Osteoblast (primary cell): Measurements from ENCODE around the gene TRNP1. TPM values are rescaled to one million over a fixed set of nuclear protein-coding genes. Genes with fewer than 3 reads are reported as not detected.
A peak's percentile ranks its signal among the peaks of the same experiment; 100 is the strongest.

Experiments
- DNase-seq: peaks from one replicate; pipeline ENCODE4 v3.0.0; 2011; ENCODE audit warnings: low spot score, mixed read lengths; ENCODE audit not compliant: insufficient read length; ENCODE audit errors: missing footprints
- H2AFZ ChIP-seq: 2 replicates; pipeline ENCODE4 v1.6.0; 2011; ENCODE audit warnings: mild to moderate bottlenecking, low read length
- H3K27ac ChIP-seq: 2 replicates; pipeline ENCODE4 v1.5.1; 2011; ENCODE audit warnings: mild to moderate bottlenecking, low read depth, low read length, moderate library complexity
- H3K27me3 ChIP-seq: 2 replicates; pipeline ENCODE4 v1.6.0; 2012; ENCODE audit warnings: mild to moderate bottlenecking, control low read depth, inconsistent platforms, low read length, moderate library complexity; ENCODE audit not compliant: insufficient read depth
- H3K36me3 ChIP-seq: 2 replicates; pipeline ENCODE4 v1.5.1; 2011; ENCODE audit warnings: mild to moderate bottlenecking, low read length, control low read depth, moderate library complexity; ENCODE audit not compliant: insufficient read depth
- H3K4me1 ChIP-seq: 2 replicates; pipeline ENCODE4 v1.5.1; 2011; ENCODE audit warnings: mild to moderate bottlenecking, low read length, control low read depth, moderate library complexity; ENCODE audit not compliant: insufficient read depth
- H3K4me2 ChIP-seq: 2 replicates; pipeline ENCODE4 v1.6.0; 2011; ENCODE audit warnings: mild to moderate bottlenecking, low read length; ENCODE audit not compliant: insufficient read depth
- H3K4me3 ChIP-seq: fragments of 200-600 bp; sonication (generic); 3 replicates; pipeline ENCODE4 v1.5.1; 2012; ENCODE audit warnings: mild to moderate bottlenecking, low read length, inconsistent platforms; ENCODE audit not compliant: insufficient read depth
- H3K79me2 ChIP-seq: 2 replicates; pipeline ENCODE4 v1.6.0; 2012; ENCODE audit warnings: mild to moderate bottlenecking, low read length, control low read depth, inconsistent platforms; ENCODE audit not compliant: insufficient read depth
- H3K9me3 ChIP-seq: 2 replicates; pipeline ENCODE4 v1.5.1; 2011; ENCODE audit warnings: low read depth, low read length, control low read depth
- H4K20me1 ChIP-seq: 2 replicates; pipeline ENCODE4 v1.6.0; 2012; ENCODE audit warnings: mild to moderate bottlenecking, low read length, control low read depth; ENCODE audit not compliant: insufficient read depth
- total RNA-seq: library from RNA; depleted of rRNA; stranded (reverse); fragments of >200 nt; gene quantifications from 2 replicates; pipeline ENCODE4 v1.2.3, GENCODE V29; 2012
- TF ChIP-seq, protein P1 (sequence below): IDR thresholded peaks from 2 replicates; pipeline ENCODE4 v1.5.1; 2011; ENCODE audit warnings: mild to moderate bottlenecking, low read depth, low read length, moderate library complexity; ENCODE audit errors: extremely low read depth

Gene TRNP1
- total RNA-seq, 1 donor, result 6.5 TPM

DNA sequence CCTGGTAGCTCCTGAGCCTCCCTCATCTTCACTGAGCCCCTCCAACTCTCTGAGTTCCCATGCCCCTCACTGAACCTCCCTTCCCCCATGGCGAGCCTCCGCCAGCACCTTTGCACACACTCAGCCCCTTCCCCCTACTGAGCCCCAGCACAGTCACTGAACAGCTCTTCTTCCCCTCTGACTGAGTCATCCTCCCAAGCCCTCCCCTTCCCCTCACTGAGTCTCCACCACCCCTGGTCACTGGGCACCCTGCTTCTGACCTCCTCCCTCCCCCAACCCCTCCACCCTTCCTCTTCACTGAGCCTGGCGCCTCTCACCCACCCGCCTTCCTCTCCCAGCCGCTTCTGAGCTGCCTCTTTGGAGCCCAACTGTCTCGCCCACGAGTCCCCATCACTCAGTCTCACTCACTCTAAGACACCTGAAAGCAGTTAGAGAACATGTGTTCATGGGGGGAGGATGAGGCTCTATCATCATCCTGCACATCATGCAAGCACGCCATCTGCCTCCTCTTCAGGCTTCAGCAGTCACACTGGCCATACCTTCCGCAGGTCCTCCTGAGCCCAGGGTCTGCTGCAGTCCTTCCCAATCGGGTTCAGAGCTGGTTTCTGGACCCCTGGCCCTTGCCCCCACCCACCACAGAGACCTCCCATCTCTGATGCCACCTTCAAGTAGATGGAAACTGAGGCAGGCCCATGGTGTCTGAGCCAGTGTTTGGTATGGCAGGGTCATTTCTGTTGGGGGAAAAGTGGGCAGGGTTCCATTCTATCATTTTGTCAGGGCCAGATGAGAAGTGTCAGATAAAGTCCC is 2.0 kb upstream of the TRNP1 start:
- Histone ChIP-seq H4K20me1 (no peaks in the 10 kb centered on the region), H3K27me3 (peaks cover 6% of the 10 kb centered on the region), H3K4me2 (no peak overlapping the region), H3K4me3 (no peak overlapping the region), H3K9me3 (no peaks in the 10 kb centered on the region), H2AFZ (no peak overlapping the region), H3K27ac (no peak overlapping the region), H3K36me3 (no peaks in the 10 kb centered on the region), H3K79me2 (peaks cover 5% of the 10 kb centered on the region), H3K4me1 (peaks cover 9% of the 10 kb centered on the region)
- TF ChIP-seq, protein P1, sequence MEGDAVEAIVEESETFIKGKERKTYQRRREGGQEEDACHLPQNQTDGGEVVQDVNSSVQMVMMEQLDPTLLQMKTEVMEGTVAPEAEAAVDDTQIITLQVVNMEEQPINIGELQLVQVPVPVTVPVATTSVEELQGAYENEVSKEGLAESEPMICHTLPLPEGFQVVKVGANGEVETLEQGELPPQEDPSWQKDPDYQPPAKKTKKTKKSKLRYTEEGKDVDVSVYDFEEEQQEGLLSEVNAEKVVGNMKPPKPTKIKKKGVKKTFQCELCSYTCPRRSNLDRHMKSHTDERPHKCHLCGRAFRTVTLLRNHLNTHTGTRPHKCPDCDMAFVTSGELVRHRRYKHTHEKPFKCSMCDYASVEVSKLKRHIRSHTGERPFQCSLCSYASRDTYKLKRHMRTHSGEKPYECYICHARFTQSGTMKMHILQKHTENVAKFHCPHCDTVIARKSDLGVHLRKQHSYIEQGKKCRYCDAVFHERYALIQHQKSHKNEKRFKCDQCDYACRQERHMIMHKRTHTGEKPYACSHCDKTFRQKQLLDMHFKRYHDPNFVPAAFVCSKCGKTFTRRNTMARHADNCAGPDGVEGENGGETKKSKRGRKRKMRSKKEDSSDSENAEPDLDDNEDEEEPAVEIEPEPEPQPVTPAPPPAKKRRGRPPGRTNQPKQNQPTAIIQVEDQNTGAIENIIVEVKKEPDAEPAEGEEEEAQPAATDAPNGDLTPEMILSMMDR, result no peak
- DNase-seq, result peak; percentile 92

DNA sequence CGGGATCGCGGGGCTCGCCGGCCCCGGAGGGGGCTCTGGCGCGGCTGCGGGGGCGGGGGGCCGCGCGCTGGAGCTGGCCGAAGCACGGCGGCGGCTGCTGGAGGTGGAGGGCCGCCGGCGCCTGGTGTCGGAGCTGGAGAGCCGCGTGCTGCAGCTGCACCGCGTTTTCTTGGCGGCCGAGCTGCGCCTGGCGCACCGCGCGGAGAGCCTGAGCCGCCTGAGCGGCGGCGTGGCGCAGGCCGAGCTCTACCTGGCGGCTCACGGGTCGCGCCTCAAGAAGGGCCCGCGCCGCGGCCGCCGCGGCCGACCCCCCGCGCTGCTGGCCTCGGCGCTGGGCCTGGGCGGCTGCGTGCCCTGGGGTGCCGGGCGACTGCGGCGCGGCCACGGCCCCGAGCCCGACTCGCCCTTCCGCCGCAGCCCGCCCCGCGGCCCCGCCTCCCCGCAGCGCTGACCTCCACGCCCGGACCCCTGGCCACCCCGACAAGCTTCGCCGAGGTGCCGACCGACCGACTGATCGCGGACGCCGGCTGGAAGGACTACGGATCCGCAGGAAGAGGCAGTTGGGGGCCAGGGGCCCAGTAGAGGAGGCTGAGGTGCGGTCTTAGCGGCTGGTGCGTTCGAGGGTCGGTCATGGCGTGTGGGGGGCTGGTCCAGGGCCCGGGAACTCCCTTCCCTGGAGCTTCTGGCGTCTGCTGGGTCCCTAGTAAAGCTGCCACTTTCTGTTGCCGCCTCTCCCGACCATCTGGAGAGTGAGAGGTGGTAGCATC is 711 bp downstream of the TRNP1 start:
- Histone ChIP-seq H3K4me3 (peak overlapping the region; percentile 76), H3K36me3 (no peaks in the 10 kb centered on the region), H3K79me2 (peaks cover 5% of the 10 kb centered on the region), H3K27me3 (peaks cover 6% of the 10 kb centered on the region), H2AFZ (peak overlapping the region; percentile 62), H3K9me3 (no peaks in the 10 kb centered on the region), H3K4me2 (peak overlapping the region; percentile 84), H4K20me1 (no peaks in the 10 kb centered on the region), H3K27ac (no peak overlapping the region), H3K4me1 (peaks cover 27% of the 10 kb centered on the region)
- TF ChIP-seq, protein P1, result no peak
- DNase-seq, result peak; percentile 94

DNA sequence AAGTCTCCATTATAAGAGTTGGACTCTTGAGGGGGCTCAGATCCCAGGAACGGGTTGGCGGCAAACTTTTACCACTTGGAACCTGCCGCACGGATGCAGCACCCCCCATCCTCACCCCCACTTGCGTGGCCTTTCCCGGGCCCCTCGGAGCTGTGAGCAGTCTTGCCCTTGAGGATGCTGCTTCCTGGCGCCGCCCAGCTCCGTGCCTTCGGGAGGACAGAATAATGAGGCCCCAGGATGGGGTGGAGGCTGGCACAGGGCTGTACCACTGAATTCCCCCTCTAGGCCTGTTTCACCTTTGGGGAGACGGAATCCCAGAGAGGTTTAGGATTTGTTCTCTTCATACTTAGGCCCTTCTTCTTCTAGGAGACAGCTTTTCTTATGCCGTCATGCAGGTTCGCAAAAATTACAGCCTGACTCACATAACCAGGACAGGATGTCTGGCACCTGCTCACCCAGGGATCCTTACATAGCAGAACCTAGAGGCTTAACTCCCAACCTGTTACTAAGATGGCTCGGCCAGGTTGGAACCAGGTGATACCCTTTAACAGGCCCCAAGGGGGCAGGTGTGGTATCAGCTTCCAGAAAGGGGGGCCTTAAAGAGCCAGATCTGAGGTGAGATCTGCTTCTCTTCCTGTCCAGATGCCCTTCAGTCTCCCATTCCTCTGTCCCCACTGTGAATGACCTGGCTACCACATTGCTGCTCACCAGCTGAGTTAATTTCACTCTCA is 1.5 kb downstream of the TRNP1 start:
- DNase-seq, result peak; percentile 75
- Histone ChIP-seq H3K4me3 (peak overlapping the region; percentile 76), H3K36me3 (no peaks in the 10 kb centered on the region), H3K4me1 (peaks cover 34% of the 10 kb centered on the region), H3K27ac (no peak overlapping the region), H4K20me1 (no peaks in the 10 kb centered on the region), H2AFZ (peak overlapping the region; percentile 62), H3K4me2 (peak overlapping the region; percentile 84), H3K27me3 (peaks cover 6% of the 10 kb centered on the region), H3K79me2 (peaks cover 5% of the 10 kb centered on the region), H3K9me3 (no peaks in the 10 kb centered on the region)
- TF ChIP-seq, protein P1, result no peak
